GM21723 (cell line): ENCODE measurements around the gene PSMA8.
"Not testable (repeated sequence)": the region's sequence is repeated elsewhere in the genome, so short reads cannot be mapped to it uniquely, and the experiment has no call there.

Experiments used
- ATAC-seq: cut with Tn5 transposase; IDR thresholded peaks from one replicate; pipeline ENCODE4 v1.9.1; 2021; ENCODE audit warnings: mild to moderate bottlenecking, moderate library complexity; ENCODE audit not compliant: unreplicated experiment

PSMA8 gene

DNA sequence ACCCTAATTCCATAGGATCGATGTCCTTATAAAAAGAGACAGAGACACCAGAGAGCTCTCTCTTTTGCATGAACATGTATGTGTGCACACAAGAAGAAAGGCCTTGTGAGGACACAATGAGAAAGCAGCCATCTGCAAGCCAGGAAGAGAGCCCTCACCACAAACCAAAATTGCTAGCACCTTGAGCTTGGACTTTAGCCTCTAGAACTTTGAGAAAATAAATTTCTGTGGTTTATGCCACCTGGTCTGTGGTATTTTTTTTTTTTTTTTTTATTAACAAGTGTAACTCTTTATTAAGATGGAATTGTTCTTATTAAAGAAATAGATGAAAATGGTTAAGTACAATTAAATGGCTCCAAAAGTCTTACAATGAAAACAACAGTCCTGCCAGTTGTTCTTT lies 33.9 kb downstream of the PSMA8 start:
- ATAC-seq = peak; percentile 79

DNA sequence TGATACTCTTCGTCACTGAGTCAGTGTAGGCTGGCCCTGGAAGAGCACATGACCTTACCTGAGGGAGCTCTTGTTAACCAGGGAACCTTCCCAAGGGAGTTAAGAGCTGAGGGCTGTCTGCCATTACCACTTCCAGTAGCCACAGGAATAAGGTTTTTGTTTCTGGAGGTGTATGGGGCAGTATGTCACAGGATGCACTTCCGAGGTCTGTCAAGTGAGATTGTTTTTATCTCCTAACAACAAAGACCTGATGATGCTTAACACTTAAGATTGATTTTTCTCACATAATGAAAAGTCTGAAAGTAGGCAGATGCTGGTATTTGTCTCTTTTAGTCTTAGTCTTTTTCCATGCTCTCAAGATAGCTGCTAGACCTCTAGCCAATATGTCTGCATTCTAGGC lies 41.8 kb downstream of the PSMA8 start:
- no peak for ATAC-seq

DNA sequence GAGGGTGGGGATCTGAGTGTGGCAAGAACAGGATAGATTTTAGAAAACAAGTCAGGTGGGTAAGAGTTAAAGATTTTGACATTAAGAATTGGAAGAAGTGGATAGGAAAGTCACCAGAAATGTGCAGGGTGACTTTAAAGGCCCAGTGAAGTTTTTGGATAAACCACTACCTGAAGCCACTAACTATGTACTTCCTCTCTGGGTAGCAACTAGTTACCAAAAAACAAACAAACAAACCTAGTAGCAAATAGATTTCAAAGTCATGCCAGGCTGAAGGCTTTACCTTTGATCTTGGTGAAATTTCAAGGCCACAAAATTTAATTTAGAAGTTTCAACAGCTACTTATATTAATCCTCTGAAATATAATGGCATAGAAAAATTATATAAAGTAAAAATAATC lies 42.5 kb downstream of the PSMA8 start:
- ATAC-seq = no peak

DNA sequence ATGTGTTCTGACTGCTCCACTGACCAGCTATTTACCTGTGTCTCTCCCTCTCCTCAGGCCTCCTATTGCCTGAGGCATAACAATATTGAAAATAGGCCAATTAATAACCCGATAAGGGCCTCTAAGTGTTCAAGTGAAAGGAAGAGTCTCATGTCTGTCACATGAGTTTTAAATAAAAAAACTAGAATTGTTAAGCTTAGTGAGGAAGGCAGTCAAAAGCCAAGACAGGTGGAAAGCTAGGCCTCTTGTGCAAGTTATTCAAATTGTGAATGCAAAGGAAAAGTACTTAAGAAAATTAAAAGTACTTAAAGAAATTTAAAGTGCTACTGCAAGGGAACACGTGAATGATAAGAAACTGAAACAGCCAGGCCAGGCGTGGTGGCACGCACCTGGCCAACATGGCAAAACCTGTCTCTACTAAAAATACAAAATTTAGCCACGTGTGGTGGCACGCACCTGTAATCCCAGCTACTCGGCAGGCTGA lies 47.7 kb downstream of the PSMA8 start:
- ATAC-seq = peak; percentile 77

DNA sequence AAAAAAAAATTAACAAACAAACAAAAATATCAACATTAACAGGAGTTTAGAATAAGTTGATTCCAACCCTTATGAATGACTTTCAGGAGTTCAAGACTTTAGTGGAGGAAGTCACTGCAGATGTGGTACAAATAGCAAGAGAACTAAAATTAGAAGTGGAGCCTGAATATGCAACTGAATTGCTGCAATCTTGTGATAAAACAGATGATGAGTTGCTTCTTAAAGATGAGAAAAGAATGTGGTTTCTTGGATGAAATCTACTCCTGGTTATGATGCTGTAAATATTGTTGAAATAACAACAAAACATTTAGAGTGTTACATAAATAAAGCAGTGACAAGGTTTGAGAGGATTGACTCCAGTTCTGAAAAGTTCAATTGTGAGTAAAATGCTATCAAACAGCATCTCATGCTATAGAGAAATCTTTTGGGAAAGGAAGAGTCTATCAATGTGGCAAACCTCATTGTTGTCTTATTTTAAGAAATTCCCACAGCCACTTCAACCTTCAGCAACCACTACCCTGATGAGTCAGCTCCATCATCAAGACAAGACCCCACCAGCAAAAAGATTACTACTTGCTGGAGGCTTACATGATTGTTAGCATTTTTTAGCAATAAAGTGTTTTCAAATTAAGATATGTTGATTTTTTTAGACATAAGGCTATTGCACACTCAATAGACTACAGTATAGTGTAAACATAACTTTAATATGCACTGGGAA lies 49.9 kb downstream of the PSMA8 start:
- ATAC-seq = no peak

DNA sequence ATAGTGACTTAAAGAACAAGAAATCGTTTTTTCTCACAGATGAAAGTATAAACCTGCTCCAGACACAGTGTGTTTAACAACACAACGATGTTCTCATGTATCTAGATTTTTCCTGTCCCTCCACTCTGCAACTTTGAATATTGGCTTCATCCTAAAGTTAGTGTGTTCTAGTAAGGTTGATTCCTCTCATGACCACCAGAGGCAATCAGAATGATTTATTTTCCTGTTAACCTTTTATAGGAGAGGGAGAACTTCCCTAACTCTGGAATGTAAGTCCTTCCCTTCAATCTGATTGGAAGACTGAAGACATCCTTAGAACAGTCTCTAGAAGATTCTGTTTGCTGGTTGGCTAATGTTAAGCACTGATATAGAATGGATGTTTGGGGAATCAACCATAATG lies 51.6 kb downstream of the PSMA8 start:
- no peak for ATAC-seq

DNA sequence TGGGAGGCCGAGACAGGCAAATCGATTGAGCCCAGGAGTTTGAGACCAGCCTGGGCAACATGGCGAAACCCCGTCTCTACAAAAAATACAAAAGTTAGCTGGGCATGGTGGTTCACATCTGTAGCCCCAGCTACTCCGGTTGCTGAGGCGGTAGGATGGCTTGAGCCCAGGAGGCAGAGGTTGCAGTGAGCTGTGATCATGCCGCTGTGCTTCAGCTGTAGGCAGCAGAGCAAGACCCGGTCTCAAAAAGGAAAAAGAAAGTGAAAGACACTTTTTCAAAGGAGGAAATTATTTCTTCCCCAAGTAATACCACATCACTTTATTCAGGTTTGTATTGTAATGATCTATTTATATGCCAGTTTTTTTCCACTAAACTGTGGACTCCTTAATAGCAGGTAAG lies 56.8 kb downstream of the PSMA8 start:
- peak; percentile 79 for ATAC-seq

DNA sequence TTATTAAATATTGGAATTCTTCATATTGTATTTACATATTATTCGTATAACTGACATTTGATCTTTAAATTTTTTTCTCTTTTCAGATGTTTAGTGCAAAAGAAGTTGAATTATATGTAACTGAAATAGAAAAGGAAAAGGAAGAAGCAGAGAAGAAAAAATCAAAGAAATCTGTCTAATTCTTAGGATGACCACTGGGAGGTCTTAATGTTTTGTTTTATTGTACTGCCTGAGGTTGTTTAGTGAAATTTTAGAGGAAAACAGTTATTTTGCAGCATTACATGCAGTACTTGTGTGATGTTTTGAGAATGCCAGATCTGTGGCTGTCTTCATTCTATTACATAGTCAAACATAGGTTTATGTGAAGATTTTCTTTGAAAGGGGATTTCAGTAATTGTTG lies 58.6 kb downstream of the PSMA8 start:
- no peak for ATAC-seq

DNA sequence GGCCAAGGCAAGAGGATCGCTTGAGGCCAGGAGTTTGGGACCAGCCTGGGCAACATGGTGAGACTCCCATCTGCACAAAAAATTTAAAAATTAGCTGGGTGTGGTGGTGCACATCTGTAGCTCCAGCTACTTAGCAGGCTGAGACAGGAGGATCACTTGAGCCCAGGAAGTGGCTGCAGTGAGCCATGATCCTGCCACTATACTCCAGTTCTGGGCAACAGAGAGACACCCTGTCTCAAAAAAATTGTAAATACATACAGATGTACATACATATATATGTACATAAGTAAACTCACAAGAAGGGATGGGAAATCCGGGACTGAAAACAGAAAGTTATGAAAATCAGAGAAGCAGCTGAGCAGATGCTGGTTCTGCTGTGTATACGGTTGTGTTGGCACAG lies 62.9 kb downstream of the PSMA8 start:
- ATAC-seq = no peak

DNA sequence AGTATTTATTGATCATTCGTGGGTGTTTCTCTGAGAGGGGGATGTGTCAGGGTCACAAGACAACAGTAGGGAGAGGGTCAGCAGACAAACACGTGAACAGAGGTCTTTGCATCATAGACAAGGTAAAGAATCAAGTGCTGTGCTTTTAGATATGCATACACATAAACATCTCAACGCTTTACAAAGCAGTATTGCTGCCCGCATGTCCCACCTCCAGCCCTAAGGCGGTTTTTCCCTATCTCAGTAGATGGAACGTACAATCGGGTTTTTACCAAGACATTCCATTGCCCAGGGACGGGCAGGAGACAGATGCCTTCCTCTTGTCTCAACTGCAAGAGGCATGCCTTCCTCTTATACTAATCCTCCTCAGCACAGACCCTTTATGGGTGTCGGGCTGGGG lies 68.3 kb downstream of the PSMA8 start:
- not testable (repeated sequence) for ATAC-seq

DNA sequence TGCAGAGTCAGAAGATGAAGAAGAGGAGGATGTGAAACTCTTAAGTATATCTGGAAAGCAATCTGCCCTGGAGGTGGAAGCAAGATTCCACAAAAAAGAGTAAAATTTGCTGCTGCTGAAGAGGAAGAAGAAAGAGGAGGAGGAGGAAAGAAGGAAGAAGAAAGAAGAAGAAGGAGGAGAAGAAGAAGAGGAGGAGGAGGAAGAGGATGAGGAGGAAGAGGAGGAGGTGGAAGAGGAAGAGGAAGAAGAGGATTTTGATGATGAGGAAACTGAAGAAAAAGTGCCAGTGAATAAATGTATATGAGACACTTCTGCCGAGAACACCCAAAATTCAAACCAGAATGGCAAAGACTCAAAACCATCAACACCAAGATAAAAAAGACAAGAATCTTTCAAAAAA lies 71.6 kb downstream of the PSMA8 start:
- no peak for ATAC-seq

DNA sequence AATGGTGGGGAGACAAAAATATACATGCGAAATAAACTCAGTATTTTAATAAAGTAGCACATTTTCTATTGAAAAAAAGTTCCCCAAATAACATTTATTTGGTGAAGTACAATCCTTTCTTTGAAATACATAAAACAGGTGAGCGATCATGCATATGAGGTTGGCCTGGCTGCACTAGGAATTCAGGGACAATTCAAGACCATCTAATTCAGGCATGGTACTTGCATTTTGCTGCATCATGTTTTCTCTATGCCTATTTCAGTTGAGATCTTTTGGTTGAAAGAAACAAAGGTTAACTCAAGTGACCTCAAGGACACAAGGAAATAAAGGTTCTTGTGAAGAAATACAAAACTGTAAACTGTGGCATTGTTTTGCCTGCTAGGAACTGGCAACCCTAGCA lies 72.8 kb downstream of the PSMA8 start:
- ATAC-seq = no peak

DNA sequence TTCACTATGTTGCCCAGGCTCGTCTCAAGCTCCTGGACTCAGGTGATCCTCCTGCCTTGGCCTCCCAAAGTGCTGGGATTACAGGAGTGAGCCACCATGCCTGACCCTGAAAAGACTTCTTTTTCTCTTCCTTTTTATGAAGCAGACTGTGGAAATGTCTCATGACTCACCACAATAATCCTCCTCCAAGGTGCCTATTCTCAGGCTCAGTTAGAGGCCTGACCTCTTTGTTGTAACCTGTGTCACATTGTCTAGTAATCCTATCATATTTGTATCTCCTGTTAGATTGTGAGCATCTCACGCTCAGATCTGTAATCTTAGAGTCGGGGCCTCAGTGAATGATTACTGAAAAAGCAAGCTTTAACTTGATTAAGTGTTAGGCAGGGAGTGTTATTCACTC lies 74.3 kb downstream of the PSMA8 start:
- no peak for ATAC-seq

DNA sequence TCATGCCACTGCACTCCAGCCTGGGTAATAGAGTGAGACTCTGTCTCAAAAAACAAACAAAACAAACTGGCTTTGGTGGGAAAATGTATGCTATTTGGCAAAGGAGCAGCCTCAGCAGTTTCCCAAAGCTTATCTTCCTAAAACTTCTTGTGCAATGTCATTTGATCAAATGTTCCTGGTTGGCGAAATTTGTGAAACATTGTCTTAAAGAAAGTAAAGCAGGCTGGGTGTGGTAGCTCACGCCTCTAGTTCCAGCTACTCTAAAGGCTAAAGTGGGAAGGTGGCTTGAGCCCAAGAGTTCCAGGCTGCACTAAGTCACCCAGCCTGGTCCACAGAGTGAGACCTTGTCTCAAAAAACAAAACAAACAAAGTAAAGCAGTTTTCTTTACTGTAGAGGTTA lies 75.3 kb downstream of the PSMA8 start:
- no peak for ATAC-seq

DNA sequence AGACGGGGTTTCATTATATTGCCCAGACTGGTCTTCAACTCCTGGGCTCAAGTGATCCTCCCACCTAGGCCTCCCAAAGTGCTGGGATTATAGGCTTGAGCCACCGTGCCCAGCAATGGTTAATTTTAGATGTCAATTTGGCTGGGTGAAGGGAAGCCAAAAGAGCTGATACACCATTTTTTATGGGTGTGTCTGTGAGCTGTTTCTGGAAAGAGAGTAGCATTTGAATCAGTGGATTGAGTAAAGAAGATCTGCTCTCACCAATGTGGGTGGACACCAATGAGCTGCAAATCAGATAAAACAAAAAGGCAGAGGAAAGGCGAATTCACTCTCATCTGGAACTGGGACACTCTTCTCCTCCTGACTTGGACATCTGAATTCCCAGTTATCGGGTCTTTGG lies 76.5 kb downstream of the PSMA8 start:
- ATAC-seq = no peak

DNA sequence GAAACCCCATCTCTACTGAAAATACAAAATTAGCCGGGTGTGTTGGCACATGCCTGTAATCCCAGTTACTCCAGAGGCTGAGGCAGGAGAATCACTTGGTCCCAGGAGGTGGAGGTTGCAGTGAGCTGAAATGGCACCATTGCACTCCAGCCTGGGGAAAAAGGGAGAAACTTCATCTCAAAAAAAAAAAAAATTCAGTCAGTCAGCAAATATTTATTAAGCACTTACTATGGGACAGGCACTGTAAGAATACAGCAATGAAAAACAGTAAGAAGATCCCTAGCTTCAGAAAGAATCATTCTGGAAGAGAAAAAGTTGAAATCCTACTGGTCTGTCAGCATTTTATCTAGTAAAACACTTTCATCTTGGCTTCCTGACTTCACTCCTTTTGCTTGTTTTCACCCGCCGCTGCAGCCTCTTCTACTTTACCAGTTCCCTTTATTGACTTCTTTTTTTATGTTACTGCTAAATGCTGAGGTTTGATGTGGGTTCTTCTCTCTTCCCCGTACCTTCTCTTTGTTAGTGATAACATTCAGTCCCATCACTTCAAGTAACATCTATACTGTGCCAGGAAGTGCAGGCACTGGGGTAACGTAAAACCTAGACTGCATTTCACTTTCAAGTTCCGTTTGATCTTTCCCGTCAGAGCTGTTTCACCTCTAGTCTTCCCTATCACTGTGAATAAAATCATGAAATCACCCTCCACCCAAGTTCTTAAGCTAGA lies 81.7 kb downstream of the PSMA8 start:
- ATAC-seq = peak; percentile 97

DNA sequence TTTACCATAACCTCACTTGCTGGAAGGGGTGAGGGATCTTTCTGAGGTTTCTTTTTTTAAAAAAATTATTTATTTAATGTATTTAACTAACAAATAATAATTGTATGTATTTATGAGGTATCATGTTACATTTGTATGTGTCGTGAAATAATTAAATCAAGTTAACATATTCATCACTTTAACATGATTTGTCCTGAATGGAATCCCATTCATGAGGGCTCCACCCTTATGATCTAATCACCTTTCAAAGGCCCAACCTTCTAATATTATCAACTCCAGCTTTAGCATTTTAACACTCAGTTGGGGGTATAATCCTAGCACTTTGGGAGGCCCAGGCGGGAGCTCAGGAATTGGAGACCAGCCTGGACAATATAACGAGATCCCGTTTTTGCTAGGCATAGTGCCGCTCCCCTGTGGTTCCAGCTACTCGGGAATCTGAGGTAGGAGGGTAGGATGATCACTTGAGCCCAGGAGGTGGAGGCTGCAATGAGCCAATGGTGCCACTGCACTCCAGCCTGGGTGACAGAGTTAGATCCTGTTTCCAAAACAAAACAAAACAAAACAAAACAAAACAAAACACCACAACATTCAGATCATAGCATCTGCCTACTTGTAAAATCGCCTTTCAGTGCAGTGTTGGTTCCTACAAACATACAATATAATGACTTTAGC lies 91.5 kb downstream of the PSMA8 start:
- no peak for ATAC-seq

DNA sequence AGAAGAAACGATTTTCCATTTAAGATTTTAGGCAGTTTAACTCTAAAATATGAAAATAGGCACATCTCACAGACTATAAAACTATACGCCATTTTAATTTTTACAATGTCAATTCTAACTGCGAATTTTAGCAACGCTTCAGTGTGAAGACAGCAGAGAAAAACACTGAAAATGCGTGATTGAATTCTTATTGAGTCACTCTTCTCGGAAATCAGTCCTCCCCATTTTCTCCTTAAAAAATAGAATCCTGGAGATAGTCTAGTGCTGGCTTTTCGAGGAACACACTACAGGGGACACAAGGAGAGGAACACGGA lies 92.2 kb downstream of the PSMA8 start:
- ATAC-seq = no peak

DNA sequence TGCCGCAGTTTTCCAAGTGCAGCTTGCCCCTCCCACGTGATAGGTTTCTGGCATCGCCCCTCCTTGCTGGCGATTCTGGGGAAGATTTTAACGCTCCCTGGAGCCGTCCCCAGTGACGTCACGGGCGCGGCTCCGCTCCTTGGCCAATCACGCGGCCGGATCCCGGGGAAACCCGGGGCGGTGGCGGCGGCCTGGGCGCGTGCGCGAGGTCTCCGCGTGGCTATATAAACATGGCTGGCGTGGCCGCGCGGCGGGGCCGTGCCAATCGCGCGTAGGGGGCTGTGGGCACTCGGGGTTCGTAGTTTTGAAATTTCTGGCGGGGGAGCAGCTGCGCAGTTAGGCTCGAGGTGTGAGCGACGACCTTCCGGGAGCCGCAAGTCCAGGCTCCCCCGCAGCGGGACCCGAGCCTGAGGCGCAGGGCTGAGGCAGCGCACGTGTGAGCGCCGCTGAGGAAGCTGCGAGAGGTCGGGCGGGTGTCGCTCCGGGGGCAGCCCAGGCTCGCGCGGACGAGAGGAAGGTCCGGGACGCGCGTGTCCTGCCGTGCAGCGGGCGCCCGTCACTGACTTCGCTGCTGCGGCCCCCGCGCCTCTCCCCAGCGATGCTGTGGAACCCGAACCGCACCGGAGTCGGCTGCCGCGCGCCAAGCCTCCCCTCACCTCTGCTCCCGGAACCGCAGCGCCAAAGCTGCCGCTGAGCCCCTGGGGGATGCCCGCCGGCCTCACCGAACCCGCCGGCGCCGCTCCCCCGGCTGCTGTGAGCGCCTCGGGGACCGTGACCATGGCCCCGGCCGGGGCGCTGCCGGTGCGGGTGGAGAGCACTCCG lies 92.8 kb downstream of the PSMA8 start, which contains the start of gene TAF4B:
Gene TAF4B, plus strand, starts transcription at position 217 of the 822 bp plus-strand sequence. Its CDS starts 489 bp downstream, at position 706.
- ATAC-seq = peak; percentile 84

DNA sequence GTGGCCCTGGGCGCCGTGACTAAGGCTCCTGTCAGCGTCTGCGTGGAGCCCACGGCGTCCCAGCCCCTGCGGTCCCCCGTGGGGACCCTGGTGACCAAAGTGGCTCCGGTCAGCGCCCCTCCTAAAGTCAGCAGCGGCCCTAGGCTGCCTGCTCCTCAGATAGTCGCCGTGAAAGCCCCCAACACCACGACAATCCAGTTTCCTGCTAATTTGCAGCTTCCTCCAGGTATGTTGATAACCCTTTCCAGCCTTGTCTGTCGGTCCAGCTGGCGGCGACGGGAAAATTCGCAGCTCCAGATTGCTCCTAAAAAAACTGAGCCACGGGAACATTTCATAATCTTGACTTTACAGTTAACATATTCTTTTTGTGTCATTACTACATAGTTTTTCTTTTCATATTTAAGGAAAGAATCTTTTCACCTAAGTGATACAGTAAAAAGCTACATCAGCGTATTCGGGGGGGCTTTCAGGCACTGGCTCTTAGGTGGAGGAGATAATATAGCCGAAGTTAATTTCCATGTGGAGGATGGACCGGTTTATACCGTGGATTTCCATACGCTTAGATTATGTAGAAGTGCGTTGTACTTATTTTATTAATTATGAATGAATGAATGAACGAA lies 93.5 kb downstream of the PSMA8 start:
- ATAC-seq = no peak
